NOMO-1 treated with dmso at 0.1 percent for 144 hours (cell line): Measurements from ENCODE around the gene CALML3.

Experiments used
- DNase-seq: peaks from one replicate; lab custom pipeline; 2025; ENCODE audit not compliant: unreplicated experiment; lab: John Stamatoyannopoulos, UW

Gene CALML3

GRCh38 chr10:5565671-5566581 is 41.2 kb downstream of the CALML3 start:
- DNase-seq: no peak

GRCh38 chr10:5566614-5567013 is 41.9 kb downstream of the CALML3 start:
- DNase-seq: no peak

GRCh38 chr10:5567477-5567876 is 42.7 kb downstream of the CALML3 start:
- DNase-seq: no peak

GRCh38 chr10:5568984-5569383 is 44.2 kb downstream of the CALML3 start:
- no peak for DNase-seq

- no peak for DNase-seq
Observed at GRCh38 chr10:5569568-5569967, 44.8 kb downstream of the CALML3 start.

- DNase-seq: no peak
Observed at GRCh38 chr10:5570007-5570655, 45.4 kb downstream of the CALML3 start.

GRCh38 chr10:5570979-5571810 is 46.4 kb downstream of the CALML3 start:
- no peak for DNase-seq

- no peak for DNase-seq
Observed at GRCh38 chr10:5571826-5572225, 47.1 kb downstream of the CALML3 start.

- DNase-seq: no peak
Observed at GRCh38 chr10:5573319-5573950, 48.7 kb downstream of the CALML3 start.

GRCh38 chr10:5573968-5574641 is 49.3 kb downstream of the CALML3 start:
- DNase-seq: no peak

GRCh38 chr10:5574642-5575131 is 49.9 kb downstream of the CALML3 start:
- no peak for DNase-seq

GRCh38 chr10:5575144-5575481 is 50.4 kb downstream of the CALML3 start:
- DNase-seq: no peak

GRCh38 chr10:5575482-5576153 is 50.9 kb downstream of the CALML3 start:
- no peak for DNase-seq

GRCh38 chr10:5576154-5576748 is 51.5 kb downstream of the CALML3 start:
- no peak for DNase-seq
